Stimulated activated CD4-positive, alpha-beta T cell treated with anti-CD3 and anti-CD28 coated beads, Interleukin-2, amount 100 ng/mL, for 4 hours (primary cell): ENCODE measurements around the gene SOBP.

Experiments used
- DNase-seq: peaks from one replicate; pipeline ENCODE4 v3.0.0-alpha.2; 2020; ENCODE audit warnings: low read depth

SOBP gene

DNA sequence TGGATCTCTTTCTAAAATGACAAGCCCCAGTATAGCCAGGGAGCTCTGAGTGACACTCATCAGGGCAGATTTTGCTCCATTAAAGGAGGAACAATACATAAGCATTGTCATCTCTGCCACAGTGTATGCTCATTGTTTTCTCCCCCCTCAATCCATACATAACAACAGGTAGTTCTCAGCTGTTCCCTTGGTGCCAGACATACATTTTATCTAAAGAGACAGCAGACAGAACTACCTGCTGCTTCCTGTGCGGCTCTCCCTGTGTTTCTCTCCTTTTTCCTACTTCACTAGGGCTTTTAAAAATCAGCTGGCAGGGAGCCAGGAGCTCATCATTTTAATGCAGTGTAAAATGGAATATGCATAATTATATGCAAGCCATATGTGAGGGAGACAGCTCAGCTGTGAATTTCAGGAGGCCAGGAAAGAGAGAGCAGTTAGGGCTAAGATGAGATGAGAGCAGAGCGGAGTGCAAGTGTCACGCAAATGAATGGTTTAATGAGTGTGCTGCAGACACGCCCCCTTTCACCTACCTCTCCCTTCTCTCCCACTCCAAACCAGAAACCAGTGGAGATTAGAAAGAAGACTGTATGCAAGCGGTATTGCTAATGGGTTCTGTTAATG, 96.0 kb downstream of the SOBP start:
- no peak for DNase-seq

DNA sequence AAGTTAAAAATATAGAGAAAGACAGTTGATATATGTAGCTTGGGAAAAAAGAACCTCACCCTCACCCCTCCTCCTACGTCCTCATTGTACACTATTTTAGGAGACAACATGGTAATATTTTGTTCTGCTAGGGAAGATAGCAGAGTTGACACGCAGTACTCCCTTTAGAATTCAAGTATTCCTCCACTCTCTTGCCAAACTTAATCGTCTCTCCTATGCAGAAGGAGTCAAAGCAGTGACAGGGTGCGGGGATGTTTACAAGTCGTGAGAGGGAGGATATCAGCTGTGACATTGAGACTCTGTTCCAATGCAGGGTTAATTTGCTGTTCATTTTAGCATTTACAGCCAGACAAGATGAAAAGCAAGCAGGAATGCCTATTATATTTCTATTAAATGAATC, 97.5 kb downstream of the SOBP start:
- DNase-seq: no peak

DNA sequence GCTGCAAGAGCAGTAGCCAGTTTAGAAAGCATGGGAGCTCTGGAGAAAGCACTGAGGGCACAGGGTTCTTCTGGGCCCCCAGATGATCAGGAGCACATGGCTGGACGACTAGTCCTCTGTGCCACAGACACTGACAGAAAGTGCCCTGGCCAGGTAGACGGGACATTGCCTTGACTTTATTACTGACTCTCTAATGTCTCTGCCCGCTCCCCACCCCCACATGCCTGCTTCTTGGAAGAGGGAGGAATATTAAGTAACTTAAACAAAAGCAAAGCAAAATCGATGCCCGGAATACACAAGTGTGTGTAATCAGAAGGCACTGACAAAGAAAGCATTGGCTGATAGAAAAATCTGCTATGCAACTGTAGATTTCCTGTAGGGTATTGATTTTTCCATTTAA, 99.3 kb downstream of the SOBP start:
- DNase-seq: no peak

DNA sequence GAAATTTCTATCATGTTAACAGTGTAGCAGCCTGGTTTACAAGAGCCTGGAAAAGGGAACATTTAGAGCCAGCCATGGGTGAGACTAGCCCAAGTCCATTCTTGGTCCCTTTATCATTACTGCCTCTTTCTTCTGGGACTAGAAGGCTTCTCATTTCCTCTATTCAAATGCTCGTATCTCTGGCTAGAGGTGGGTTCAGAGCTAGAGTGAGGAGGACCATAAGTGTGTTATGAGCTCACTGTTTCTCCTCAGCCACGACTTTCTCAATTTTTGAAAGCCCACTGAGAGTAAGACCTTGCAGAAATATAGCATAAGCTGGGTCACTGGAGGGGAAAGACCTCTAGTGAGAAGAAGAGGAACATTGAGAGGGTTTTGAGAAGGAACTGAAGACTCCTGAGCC, 100.0 kb downstream of the SOBP start:
- no peak for DNase-seq

DNA sequence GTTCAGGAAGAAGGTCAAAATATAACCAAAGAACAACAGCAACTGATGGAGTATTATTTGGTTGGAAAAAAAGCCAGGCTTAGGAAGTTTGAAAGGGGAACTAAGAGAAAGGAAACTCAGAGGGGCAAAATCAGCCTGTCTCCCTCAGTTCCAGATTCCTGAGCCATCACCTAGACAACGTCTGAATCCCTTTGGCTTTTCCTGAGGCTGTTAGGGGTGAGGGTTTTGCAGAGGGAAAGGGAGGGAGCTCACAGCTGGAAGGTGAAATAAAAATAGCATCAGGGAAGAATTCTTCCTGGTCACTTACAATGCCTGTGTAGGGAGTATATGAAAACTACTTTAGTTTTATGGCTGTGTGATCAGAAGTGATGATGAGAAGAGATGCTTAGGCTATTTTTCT, 100.5 kb downstream of the SOBP start:
- DNase-seq: no peak

DNA sequence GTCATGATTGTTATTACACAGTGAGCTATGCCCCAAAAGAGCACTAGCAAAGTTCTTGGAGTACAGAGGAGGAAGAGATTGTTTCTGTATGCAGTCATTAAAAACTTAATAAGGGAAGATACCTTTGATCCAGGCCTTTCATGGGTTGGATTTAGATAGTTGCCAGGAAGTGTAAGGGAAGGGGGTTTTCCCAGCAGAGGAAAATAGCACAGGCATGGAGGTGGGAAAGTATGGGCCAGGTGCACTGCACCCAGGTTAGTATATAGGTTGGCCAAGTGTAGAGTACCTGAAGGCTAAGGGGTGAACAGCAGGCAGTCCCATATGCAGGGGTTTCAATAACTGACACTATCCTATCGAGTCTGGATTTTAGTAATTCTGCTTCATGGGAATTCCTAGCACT, 101.4 kb downstream of the SOBP start:
- DNase-seq: no peak

DNA sequence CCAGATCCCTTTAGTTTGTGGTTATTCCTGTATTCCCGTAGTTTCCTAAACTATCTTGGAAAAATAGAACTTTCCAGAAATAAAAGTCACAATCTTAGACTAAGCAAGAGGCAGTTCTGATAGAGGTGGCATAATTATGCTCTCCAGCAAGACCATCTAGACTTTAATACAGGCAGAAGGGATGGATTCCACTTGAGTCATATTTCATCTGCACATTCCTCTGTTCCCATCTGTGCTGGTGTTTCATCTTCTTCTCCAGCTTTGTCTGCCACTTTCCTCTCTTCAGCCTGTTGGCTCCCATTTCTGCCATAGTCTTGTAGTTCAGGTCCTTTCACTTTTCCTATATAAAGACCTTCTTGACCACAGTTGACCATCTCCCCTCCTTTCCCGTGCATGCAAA, 102.9 kb downstream of the SOBP start:
- DNase-seq: no peak

DNA sequence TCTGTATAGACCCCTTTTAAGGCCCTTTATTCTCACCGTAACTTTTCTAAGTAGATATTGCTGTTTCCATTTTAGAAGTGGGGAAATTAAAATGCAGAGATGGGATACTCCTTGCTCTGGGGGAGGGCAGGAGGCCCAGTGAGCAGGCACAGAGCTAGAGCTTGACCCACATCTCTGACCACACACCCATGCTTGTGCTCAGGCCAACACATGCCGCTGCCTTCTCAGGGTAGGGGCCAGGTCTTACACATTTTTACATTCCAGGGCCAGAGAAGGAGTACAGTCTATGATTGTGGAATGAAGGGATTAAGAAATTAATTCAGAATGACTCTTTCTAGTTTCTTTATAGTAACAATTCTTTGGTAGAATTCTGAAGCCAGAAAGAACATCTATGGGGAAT, 104.8 kb downstream of the SOBP start:
- no peak for DNase-seq

DNA sequence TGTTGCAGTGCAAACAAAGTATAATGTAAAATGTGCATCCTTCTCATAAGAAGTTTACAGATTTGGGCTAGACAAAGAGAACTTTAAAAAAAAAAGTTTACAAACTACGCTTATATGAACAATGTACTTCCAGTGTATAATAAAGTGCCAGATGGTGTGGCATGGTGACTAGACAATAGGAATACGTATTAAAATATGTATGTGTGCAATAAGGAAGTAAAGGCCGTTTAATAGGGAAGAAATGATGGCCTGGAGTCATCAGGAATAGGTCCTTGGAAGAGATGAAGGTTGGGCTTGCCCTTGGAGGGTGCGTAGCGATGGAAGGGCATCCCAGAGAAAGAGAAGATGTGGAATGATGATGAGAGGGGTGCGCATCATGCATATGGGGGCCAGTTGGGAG, 108.2 kb downstream of the SOBP start:
- DNase-seq: no peak

DNA sequence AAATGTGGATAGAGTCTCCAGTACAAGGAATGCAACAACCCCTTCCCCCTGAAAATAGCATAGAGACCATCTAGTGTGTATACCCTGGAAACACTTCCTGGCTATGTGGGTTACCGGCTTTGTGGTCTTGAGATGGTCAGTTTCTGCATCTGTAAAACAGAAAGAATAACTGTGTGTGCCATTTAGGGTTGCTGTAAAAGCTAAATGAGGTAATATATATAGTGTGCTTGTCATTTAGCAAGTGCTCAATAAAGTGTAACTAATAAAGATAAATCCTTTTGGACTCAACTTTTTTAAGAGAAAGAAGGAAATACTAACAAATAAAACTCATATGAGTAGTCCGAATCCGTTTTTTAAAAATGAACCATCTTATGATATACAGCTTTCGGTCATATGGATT, 109.1 kb downstream of the SOBP start:
- no peak for DNase-seq

DNA sequence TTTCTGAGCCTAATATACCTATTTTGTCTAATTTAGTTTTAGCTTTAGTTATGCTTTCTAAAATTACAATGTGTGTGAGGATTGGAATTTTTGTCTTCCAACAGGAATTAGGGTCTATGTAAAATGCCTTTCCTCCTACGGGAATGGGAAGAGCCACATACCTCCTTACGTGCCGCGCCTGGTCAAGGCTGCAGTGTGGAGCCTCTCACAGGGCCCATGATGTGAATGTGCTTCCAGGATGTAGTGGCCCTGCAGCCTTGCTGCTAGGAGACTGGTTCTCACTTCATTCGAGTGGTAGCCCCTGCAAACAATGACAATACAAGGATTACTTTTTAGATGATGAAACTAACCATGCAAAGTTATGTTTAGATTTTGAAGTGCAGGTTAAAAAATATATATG, 110.2 kb downstream of the SOBP start:
- DNase-seq: no peak

DNA sequence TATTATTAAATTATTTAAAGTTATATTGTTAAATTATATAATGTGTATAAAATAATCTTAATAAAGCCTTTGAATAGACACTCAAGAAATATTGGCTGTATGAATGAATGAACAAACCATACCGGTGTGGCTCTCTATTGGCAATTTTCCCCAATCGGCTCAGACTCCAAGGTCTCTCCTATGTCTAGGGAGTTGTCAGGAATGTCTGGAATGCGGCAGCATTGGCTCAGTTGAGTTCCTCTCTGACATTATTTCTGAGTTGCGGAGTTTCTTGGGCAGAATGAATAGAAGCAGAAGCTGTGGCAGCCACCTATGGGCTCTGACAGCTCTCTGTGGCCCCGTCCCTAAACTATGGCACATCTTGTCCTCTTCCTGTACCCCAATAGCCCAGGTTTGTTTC, 111.0 kb downstream of the SOBP start:
- DNase-seq: no peak

DNA sequence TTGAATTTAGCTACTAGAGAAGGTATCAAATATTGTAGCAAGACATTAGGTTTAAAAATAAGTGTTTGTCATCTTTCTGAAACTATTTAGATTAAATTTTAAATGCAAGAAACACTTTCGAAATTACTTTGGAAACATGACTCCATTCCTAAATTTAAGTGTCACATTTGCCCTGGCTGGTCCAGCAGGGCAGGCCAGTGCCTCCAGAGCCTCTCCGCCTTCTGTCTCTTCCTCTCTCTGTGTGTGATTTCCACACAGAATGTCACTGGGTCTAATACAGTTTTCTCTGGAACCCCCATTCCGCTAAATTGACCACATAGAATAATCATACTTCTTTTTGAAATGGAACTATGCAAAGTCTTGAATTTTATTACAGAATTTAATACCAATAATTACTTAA, 111.5 kb downstream of the SOBP start:
- DNase-seq: no peak

DNA sequence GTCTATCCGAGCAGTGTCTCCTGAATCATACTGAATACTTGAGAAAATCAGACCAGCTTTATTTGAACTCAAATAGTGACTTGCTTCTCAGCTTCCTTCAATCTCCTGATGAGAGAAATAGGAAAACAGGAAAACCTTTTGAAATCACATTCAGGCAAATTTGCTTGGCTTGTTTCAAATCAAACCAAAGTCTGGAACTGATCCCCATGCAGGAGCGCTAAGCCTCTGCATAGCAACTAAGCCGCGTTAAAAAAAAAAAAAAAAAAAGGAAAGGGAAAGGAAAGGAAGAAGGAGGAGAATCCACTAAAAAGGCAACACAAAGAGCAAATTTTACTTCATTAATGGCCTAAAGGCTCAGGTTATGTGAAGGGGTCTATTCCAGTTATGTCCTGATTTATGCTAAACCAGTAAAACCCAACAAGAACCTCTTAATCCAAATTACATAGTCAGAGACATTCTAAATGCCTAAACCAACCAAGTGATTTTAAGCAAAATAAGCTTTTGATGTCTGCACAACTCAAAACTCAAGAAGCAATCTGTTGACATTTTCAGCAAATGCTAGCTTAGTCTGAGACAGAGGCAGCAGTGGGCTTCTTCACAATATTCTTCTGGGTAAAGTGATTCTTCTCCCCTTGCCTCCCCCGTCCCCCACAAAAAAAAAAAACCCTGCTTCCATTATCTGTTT, 112.5 kb downstream of the SOBP start:
- DNase-seq: no peak

DNA sequence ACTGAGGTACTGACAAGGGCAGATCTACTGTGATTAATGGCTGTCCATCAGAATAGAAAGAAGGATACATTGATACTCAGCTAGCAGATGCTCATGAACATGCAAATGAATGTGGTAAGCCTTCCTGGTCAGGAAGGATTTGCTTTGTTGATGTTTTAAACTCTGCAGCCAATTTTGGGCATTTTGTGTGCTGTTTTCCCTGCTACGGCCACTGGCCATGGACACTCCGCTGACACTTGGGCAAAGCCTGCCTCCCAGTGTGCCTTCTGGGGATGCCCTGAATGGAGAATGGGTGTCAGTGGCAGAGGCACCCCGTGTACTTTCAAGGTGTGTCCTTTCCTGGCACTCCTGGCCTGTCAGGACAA, 113.1 kb downstream of the SOBP start:
- DNase-seq: no peak

DNA sequence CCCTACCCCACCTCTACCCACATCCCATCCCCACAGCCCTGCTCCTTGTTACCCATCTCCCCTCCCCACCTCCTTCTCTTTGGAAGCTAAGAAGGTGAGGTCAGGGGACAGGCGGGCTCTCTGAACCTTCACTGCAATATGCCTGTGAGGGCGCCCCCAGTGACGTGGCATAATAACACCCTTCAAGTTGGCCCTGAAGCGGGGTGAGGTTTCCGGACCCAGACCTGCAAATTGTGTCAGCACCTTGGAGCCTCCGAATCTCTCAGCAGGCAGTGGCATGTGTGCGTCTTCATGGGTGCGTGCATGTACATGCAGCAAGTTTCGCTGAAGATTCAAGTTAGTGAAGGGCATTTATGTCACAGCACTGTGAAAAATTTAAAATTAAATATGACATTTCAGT, 114.6 kb downstream of the SOBP start:
- DNase-seq: no peak

DNA sequence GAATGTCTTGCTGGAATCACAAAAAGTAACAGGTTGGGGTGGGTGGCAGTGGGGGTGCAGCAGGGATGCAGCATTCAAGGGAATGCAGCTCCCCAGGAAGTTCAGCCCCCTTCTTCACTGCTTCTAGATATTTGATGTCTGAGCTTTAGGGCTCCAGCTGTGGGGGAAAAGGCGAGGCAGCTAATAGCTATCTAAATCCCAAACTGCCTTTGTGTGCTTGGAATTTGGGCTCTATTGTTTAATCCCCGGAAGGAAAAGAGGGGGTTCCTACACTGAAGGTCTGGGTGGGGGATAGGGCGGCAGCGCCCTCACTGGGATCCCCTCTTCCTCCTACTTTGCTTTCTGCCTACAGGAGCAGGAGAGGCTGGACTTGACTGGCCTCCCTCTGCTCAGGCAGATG, 116.5 kb downstream of the SOBP start:
- DNase-seq: no peak

DNA sequence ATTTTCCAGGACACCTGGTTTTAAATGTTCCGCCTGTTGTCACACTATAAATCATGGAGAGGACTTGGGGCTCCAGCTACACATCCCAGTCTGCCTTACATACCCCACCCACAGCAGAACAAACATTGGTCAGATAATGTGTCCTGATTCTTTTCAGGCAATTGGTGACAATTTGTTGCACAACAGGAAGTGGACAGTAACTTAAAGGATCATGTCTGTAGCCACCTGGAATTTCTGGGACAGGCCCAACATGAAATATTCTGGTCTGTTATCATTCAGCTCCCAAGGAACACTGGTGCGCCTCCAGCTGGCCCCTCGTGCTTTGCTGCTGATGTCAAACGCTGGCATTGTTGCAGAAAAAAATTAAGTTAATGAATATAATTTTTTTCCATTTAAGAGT, 117.2 kb downstream of the SOBP start:
- no peak for DNase-seq

DNA sequence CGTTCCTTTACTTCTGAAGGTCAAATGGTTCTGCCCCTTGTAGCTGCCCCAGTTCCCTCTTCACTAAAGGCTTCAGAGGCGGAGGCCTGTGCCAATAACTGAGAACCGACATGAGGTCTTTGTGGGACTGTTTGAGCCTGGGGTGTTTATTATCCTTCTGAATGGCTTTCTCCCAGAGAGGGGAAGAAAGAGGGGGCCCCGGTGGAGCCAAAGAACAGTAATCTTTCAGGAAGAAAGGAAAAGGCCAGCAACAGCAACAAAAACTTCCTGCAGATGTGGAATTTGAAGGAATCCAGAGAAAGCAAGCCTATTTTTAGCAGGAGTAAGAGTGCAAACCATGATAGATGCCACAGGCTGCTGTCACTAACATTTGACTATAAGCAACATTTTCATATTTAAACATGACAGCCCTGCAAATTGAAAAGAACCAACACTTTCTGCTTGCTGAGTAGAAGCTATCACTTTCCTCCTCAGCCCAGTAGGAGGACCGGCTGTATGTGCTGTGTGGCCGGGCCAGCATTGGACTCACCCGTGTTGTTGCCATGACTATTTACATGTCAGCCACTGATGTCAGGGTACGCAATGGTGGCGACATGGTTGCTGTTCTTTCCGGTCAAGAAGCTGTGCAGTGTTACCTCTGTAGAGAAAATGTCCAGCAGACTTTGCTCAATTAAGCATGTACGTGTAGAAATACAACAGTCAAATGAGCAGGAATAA, 121.3 kb downstream of the SOBP start:
- DNase-seq: no peak

DNA sequence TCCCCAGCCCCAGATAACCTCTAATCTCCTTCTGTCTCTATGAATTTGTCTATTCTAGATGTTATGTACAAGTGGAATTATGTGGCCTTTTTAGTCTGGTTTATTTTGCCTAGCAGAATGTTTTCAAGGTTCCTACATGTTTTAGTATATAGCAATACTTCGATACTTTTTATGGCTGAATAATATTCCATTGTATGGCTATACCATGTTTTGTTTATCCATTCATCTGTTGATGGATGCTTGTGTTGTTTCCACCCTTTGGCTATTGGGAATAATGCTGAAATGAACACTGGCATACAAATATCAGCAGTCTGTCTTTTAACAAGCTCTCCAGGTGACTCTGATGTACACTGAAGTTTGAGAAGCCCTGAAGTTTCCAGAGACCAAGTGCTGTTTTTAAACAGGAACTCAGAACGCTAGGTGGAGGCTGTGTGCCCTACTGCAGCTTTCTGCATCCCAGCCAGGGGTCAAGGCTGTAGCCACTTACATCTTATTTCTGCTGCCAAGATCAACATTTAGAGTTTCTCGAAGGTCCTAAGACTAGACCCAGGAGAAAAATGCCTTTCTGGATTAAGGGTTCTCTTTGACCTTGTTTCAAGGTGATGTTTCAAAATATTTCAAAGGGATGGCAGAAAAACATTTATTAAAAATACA, 123.0 kb downstream of the SOBP start:
- no peak for DNase-seq

DNA sequence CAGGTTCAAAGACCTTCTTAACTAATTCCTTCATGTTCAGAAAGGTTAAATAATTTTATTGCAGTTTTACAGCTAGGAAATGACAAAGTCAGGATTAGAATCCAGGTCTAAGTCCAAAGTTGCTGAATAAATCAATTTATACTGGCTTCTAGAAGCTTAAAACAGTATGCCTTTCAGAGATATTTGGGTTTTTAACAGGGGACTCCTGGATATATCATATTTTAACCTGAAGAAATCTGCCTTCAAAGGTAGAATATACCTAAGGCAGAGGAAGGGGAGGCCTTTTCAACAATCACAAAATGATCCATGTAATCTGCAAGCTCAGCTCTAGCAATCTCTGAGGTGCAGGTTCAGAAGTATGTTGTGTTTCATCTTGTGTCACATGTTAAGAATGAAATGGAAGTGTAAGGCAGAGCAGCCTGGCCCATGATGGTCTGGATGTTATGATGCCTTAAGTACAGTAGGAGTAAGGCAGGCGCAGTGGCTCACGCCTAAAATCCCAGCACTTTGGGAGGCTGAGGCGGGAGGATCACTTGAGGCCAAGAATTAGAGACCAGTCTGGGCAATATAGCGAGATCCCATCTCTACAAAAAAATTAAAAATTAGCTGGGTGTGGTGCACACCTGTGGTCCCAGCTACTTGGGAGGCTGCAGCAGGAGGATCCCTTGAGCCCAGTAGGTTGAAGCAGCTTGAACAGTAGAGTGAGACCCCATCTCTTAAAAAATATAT, 123.9 kb downstream of the SOBP start:
- no peak for DNase-seq

DNA sequence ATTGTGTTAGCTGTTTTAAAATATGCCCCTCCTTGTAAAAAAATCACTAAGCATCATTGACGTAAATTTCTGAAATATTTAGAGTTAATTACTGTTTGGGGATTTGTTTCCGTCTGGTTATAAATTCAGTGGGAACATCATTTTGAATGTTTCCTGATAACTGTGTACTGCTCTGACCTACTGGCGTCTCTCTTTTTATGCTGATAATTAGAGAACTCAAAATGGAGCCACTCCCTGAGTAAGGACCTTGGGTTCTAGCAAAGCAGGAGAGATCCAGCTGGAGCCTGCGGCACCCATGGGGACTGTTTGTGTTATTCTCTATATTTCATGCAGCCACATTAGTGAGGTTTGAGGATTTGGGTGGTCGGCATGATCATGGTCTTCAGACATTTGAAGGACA, 124.9 kb downstream of the SOBP start:
- no peak for DNase-seq

DNA sequence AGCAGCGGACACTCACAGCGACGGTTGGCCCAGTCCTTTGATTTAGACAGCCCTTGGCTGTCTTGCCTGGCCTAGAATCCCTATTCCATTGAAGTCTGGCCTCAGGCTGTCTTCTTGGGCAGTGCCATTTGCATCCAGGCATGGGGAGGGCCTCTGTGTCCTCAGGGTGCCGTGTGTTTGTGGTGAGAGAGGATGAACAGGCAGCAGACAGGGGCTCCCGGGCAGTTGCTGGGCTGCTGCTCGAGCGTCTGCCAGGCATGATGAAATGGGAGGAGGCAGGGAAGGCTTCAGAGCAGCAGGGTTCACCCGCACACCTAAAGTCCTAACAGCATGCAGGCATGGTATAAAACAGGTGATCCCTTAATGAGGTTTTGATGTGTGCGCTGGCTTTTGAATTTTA, 126.9 kb downstream of the SOBP start:
- no peak for DNase-seq
